OCI-LY1 (cell line): ENCODE measurements around the gene BCL2L12.

Experiments
- H2AFZ ChIP-seq: fragments of 200-600 bp; sonication (generic), shearing (Covaris generic); 2 replicates; pipeline ENCODE4 v1.6.0; 2014; ENCODE audit warnings: antibody characterized with exemption, mild to moderate bottlenecking, low read length
- H3F3A ChIP-seq: fragments of 200-600 bp; sonication (generic), shearing (Covaris generic); 2 replicates; pipeline ENCODE4 v1.6.0; 2014; ENCODE audit warnings: mild to moderate bottlenecking, antibody characterized with exemption, low read length, moderate library complexity; ENCODE audit not compliant: insufficient read depth
- H3K27ac ChIP-seq: fragments of 200-600 bp; sonication (generic); 2 replicates; pipeline ENCODE4 v1.5.1; 2014; ENCODE audit warnings: low read length, mixed run types, mild to moderate bottlenecking, low read depth; ENCODE audit not compliant: poor library complexity, severe bottlenecking
- H3K27me3 ChIP-seq: fragments of 200-600 bp; sonication (generic); 2 replicates; pipeline ENCODE4 v1.6.0; 2014; ENCODE audit warnings: antibody characterized with exemption, mild to moderate bottlenecking, low read length, moderate library complexity; ENCODE audit not compliant: insufficient read depth
- H3K36me3 ChIP-seq: fragments of 200-600 bp; sonication (generic); 2 replicates; pipeline ENCODE4 v1.6.1; 2014; ENCODE audit warnings: mild to moderate bottlenecking, antibody characterized with exemption, low read length, moderate library complexity, mixed read lengths; ENCODE audit not compliant: insufficient read depth
- H3K4me1 ChIP-seq: fragments of 200-600 bp; sonication (generic); 2 replicates; pipeline ENCODE4 v1.5.1; 2014; ENCODE audit warnings: mild to moderate bottlenecking, low read length, moderate library complexity; ENCODE audit not compliant: insufficient read depth, severe bottlenecking
- H3K4me2 ChIP-seq: fragments of 200-600 bp; sonication (generic), shearing (Covaris generic); 2 replicates; pipeline ENCODE4 v1.6.1; 2014; ENCODE audit warnings: low read length
- H3K4me3 ChIP-seq: fragments of 200-600 bp; sonication (generic); 2 replicates; pipeline ENCODE4 v1.5.1; 2014; ENCODE audit warnings: low read length, low read depth, mild to moderate bottlenecking, mixed read lengths; ENCODE audit not compliant: poor library complexity, severe bottlenecking
- H3K79me2 ChIP-seq: fragments of 200-600 bp; shearing (Covaris generic); 2 replicates; pipeline ENCODE4 v1.6.1; 2016; ENCODE audit warnings: mixed run types, low read length, mixed read lengths; ENCODE audit not compliant: insufficient read depth
- H3K9ac ChIP-seq: fragments of 200-600 bp; sonication (generic), shearing (Covaris generic); 2 replicates; pipeline ENCODE4 v1.6.1; 2014; ENCODE audit warnings: mild to moderate bottlenecking, low read length, mixed read lengths
- H3K9me2 ChIP-seq: fragments of 200-600 bp; sonication (generic), shearing (Covaris generic); 2 replicates; pipeline ENCODE4 v1.6.1; 2014; ENCODE audit warnings: low read depth, mild to moderate bottlenecking, low read length, mixed read lengths
- H3K9me3 ChIP-seq: fragments of 200-600 bp; shearing (Covaris generic); 2 replicates; pipeline ENCODE4 v1.6.1; 2014; ENCODE audit warnings: low read length, mixed read lengths
- H4K20me1 ChIP-seq: fragments of 200-600 bp; sonication (generic), shearing (Covaris generic); 2 replicates; pipeline ENCODE4 v1.6.0; 2016; ENCODE audit warnings: mild to moderate bottlenecking, low read length; ENCODE audit not compliant: insufficient read depth
- EZH2 ChIP-seq: fragments of 200-600 bp; sonication (generic), shearing (Covaris generic); IDR thresholded peaks from 2 replicates; pipeline ENCODE4 v1.8.0; 2017; ENCODE audit warnings: borderline replicate concordance, mixed run types, mild to moderate bottlenecking, antibody characterized with exemption, low read length, moderate library complexity, mixed read lengths
- TF ChIP-seq, protein P1 (sequence below): fragments of 200-600 bp; sonication (generic), shearing (Covaris generic); IDR thresholded peaks from 2 replicates; pipeline ENCODE4 v1.5.1; 2017; ENCODE audit warnings: mild to moderate bottlenecking, antibody characterized with exemption, low read length, moderate library complexity, mixed read lengths

BCL2L12 gene

DNA sequence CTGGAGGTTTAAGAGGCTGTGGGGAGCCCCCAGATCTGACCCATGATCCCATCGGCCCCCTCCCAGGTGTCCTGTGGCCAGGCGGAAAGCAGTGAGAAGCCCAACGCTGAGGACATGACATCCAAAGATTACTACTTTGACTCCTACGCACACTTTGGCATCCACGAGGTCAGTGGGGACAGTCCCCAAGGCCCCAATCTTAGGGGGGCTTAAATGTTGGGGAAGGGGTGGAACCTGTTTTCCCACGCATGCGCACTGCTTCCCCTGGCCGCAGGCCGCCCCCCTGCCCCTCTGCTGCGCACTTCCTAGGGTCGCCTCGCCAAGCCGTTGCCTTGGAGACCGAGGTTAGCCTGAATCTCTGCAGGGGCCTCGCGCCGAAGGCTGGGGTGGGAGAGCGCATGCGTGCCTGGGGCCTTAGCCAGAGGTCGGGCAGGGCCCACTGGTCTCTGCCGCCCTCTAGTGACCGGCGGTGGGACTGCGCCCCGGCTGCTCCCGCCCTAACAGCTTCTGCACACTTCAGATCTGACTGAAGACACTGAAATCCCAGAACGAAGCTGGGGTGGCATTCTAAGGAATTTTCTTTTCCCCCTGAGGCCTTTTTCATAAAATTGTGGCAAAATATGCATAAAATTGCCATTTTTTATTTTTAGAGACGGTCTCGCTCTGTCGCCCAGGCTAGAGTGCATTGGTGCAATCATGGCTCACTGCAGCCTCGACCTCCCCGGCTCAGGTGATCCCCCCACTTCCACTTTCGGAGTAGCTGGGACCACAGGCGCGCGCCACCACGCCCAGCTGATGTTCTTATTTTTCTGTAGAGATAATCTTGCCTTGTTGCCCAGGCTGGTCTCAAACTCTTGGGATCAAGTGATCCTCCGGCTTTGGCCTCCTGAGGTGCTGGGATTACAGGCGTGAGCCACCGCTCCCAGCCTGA lies 15.0 kb downstream of the BCL2L12 start:
- Histone ChIP-seq H2AFZ (no peak overlapping the region), H3K4me3 (peak overlapping the region; percentile 89), H3K4me1 (peaks cover 35% of the 10 kb centered on the region), H3K9me2 (no peaks in the 10 kb centered on the region), H3F3A (no peaks in the 10 kb centered on the region), H3K9ac (peak overlapping the region; percentile 21; the same call in 1 of the 2 replicates), H4K20me1 (no peaks in the 10 kb centered on the region), H3K9me3 (no peaks in the 10 kb centered on the region), H3K27ac (peak overlapping the region; percentile 47), H3K27me3 (no peaks in the 10 kb centered on the region), H3K79me2 (peaks cover 31% of the 10 kb centered on the region), H3K36me3 (peaks cover 54% of the 10 kb centered on the region), H3K4me2 (peak overlapping the region; percentile 90)
- TF ChIP-seq, protein P1, sequence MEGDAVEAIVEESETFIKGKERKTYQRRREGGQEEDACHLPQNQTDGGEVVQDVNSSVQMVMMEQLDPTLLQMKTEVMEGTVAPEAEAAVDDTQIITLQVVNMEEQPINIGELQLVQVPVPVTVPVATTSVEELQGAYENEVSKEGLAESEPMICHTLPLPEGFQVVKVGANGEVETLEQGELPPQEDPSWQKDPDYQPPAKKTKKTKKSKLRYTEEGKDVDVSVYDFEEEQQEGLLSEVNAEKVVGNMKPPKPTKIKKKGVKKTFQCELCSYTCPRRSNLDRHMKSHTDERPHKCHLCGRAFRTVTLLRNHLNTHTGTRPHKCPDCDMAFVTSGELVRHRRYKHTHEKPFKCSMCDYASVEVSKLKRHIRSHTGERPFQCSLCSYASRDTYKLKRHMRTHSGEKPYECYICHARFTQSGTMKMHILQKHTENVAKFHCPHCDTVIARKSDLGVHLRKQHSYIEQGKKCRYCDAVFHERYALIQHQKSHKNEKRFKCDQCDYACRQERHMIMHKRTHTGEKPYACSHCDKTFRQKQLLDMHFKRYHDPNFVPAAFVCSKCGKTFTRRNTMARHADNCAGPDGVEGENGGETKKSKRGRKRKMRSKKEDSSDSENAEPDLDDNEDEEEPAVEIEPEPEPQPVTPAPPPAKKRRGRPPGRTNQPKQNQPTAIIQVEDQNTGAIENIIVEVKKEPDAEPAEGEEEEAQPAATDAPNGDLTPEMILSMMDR = peak; percentile 97
- no peak for TF ChIP-seq EZH2

DNA sequence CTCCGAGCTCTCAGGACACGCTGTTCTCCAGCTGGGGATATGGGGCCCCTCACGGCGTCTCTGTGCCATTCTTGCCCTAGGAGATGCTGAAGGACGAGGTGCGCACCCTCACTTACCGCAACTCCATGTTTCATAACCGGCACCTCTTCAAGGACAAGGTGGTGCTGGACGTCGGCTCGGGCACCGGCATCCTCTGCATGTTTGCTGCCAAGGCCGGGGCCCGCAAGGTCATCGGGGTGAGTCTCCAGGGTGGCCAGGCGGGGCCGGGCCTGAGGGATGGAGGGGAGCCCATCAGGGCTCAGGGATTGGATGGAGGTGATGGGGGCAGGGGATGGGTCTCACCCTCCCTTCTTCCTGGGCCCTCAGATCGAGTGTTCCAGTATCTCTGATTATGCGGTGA lies 16.1 kb downstream of the BCL2L12 start:
- Histone ChIP-seq H3K79me2 (peaks cover 31% of the 10 kb centered on the region), H4K20me1 (no peaks in the 10 kb centered on the region), H3K4me3 (no peak overlapping the region), H3K9me3 (no peaks in the 10 kb centered on the region), H3K9ac (no peak overlapping the region), H3K36me3 (peaks cover 63% of the 10 kb centered on the region), H3K27ac (no peak overlapping the region), H2AFZ (no peak overlapping the region), H3K4me1 (peaks cover 30% of the 10 kb centered on the region), H3K27me3 (no peaks in the 10 kb centered on the region), H3F3A (no peaks in the 10 kb centered on the region), H3K4me2 (no peak overlapping the region), H3K9me2 (no peaks in the 10 kb centered on the region)
- TF ChIP-seq, protein P1 = no peak
- TF ChIP-seq EZH2 = no peak

DNA sequence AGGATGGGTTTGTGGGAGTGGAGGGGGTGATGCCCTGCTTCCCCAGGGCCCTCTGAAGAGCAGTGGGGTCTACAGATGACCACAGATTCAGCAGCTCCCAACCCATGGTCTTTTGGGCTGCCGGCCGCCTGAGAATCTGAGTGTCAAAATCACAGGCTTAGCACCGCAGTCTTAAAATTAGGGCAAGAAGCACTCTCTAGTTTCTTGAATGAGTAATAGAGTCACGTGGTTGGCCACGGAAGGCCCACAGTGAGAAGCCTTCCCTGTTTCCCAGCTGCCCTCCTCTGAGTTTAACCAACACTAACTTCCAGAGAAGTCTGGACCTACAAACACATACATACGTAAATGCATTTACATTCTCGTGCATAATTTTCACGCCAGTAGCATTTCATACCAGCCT lies 16.5 kb downstream of the BCL2L12 start:
- peaks cover 31% of the 10 kb centered on the region for H3K79me2 ChIP-seq
- H4K20me1 ChIP-seq = no peaks in the 10 kb centered on the region
- no peaks in the 10 kb centered on the region for H3F3A ChIP-seq

More for the DNA sequence above, 16.5 kb downstream of the BCL2L12 start:
- H3K4me3 ChIP-seq = no peak overlapping the region
- no peak overlapping the region for H2AFZ ChIP-seq
- H3K4me1 ChIP-seq = peaks cover 30% of the 10 kb centered on the region
- H3K9ac ChIP-seq = no peak overlapping the region
- TF ChIP-seq, protein P1 = no peak
- TF ChIP-seq EZH2 = no peak
- peaks cover 68% of the 10 kb centered on the region for H3K36me3 ChIP-seq
- no peaks in the 10 kb centered on the region for H3K9me3 ChIP-seq
- no peaks in the 10 kb centered on the region for H3K9me2 ChIP-seq
- no peak overlapping the region for H3K4me2 ChIP-seq
- no peaks in the 10 kb centered on the region for H3K27me3 ChIP-seq
- H3K27ac ChIP-seq = no peak overlapping the region
